Measurements from ENCODE around the gene CEBPB. TPM values are rescaled to one million over a fixed set of nuclear protein-coding genes. Genes with fewer than 3 reads are reported as not detected.

The CEBPB gene
- total RNA-seq, 1 donor from 2014 or later: 33.8 TPM

DNA sequence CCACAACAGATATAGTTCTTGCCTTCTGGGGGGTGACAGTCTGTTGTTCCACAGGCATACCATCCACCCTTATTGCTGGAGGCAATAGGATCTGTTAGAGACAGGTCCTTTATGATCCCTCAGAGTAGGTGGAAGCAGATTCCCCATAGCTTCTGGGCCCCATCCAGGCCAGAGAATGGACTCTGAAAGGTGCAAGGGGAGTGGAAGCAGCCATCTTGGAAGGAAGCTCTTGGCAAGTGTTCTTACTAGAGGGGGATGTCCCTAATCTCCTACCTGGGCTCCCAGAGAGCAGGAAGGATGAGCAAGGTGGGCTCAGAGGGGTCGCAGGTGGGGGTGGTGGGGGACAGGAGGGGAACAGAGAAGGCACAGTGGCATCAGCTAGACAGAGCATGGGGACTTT is 33.4 kb downstream of the CEBPB start:
- no peaks in the 10 kb centered on the region for H3K27me3 ChIP-seq (ENCODE audit: insufficient read depth, low read length)
- H3K27ac ChIP-seq (ENCODE audit: low read depth, low read length): peak overlapping the region; percentile 43
- H4K20me1 ChIP-seq (ENCODE audit: insufficient read depth, low read length): no peaks in the 10 kb centered on the region
- peaks cover 8% of the 10 kb centered on the region for H3K27me3 Mint-ChIP-seq (ENCODE audit: low read depth, unreplicated experiment)
- no peaks in the 10 kb centered on the region for H3K79me2 ChIP-seq (ENCODE audit: insufficient read depth, low read length)
- H3K4me1 ChIP-seq (ENCODE audit: insufficient read depth, low read length): peaks cover 17% of the 10 kb centered on the region
- peaks cover 11% of the 10 kb centered on the region for H3K4me1 Mint-ChIP-seq (ENCODE audit: low read depth, unreplicated experiment)
- peaks cover 5% of the 10 kb centered on the region for H3K9me3 Mint-ChIP-seq (ENCODE audit: unreplicated experiment)
- no peak overlapping the region for H3K27ac Mint-ChIP-seq (ENCODE audit: unreplicated experiment)
- H3K4me3 Mint-ChIP-seq (ENCODE audit: unreplicated experiment): no peak overlapping the region
- no peak overlapping the region for H3K4me3 ChIP-seq (ENCODE audit: insufficient read depth, low read depth, low read length)
- H3K36me3 ChIP-seq (ENCODE audit: insufficient read depth, low read length): no peaks in the 10 kb centered on the region
- H3K9me3 ChIP-seq (ENCODE audit: insufficient read depth, low read depth, low read length): no peaks in the 10 kb centered on the region
- H3K36me3 Mint-ChIP-seq (ENCODE audit: low read depth, unreplicated experiment): peaks cover 4% of the 10 kb centered on the region
- no peak for DNase-seq (ENCODE audit: low read depth)
- no peak for FAIRE-seq
- no peak overlapping the region for H3K9ac ChIP-seq (ENCODE audit: low read length)
- no peak overlapping the region for H2AFZ ChIP-seq (ENCODE audit: low read depth, low read length)
- no peak overlapping the region for H3K4me2 ChIP-seq (ENCODE audit: low read length)
- TF ChIP-seq CTCF (IDR thresholded peaks at IDR 0.05; ENCODE audit: insufficient read depth, low read depth, low read length): no peak
- TF ChIP-seq EZH2 (IDR thresholded peaks at IDR 0.05; ENCODE audit: insufficient read depth, low read length): no peak

- Histone ChIP-seq H3K79me2 (ENCODE audit: insufficient read depth, low read length) (no peaks in the 10 kb centered on the region), H4K20me1 (ENCODE audit: insufficient read depth, low read length) (no peaks in the 10 kb centered on the region), H3K36me3 (ENCODE audit: insufficient read depth, low read length) (no peaks in the 10 kb centered on the region), H3K27ac (ENCODE audit: low read depth, low read length) (peak overlapping the region; percentile 63), H3K27me3 (ENCODE audit: insufficient read depth, low read length) (no peaks in the 10 kb centered on the region), H2AFZ (ENCODE audit: low read depth, low read length) (no peak overlapping the region), H3K4me1 (ENCODE audit: insufficient read depth, low read length) (peaks cover 17% of the 10 kb centered on the region), H3K9me3 (ENCODE audit: insufficient read depth, low read depth, low read length) (no peaks in the 10 kb centered on the region), H3K4me2 (ENCODE audit: low read length) (peak overlapping the region; percentile 61), H3K9ac (ENCODE audit: low read length) (peak overlapping the region; percentile 17), H3K4me3 (ENCODE audit: insufficient read depth, low read depth, low read length) (no peak overlapping the region)
- DNase-seq (ENCODE audit: low read depth) (peak; percentile 95), FAIRE-seq (no peak)
- peaks cover 11% of the 10 kb centered on the region for H3K4me1 Mint-ChIP-seq (ENCODE audit: low read depth, unreplicated experiment)
- H3K36me3 Mint-ChIP-seq (ENCODE audit: low read depth, unreplicated experiment): peaks cover under 1% of the 10 kb centered on the region
- H3K27me3 Mint-ChIP-seq (ENCODE audit: low read depth, unreplicated experiment): peaks cover 6% of the 10 kb centered on the region
- H3K27ac Mint-ChIP-seq (ENCODE audit: unreplicated experiment): no peak overlapping the region
- H3K4me3 Mint-ChIP-seq (ENCODE audit: unreplicated experiment): no peak overlapping the region
- peaks cover 1% of the 10 kb centered on the region for H3K9me3 Mint-ChIP-seq (ENCODE audit: unreplicated experiment)
- TF ChIP-seq CTCF (IDR thresholded peaks at IDR 0.05; ENCODE audit: insufficient read depth, low read depth, low read length) (peak; percentile 23), EZH2 (IDR thresholded peaks at IDR 0.05; ENCODE audit: insufficient read depth, low read length) (no peak)
These were observed 34.1 kb downstream of the CEBPB start for GRCh38 chr20:50224531-50225255.

Data from astrocyte (in vitro differentiated cells and primary cell).